DMS 273 (cell line): ENCODE data around the gene KCTD5.
"Not testable (repeated sequence)": the region's sequence is repeated elsewhere in the genome, so short reads cannot be mapped to it uniquely, and the experiment has no call there.

Source experiments
- DNase-seq: peaks from one replicate; lab custom pipeline; 2025; ENCODE audit not compliant: unreplicated experiment; lab: John Stamatoyannopoulos, UW

Gene KCTD5

GRCh38 chr16:2696601-2697250, 14.4 kb downstream of the KCTD5 start:
- DNase-seq: not testable (repeated sequence)

DNA sequence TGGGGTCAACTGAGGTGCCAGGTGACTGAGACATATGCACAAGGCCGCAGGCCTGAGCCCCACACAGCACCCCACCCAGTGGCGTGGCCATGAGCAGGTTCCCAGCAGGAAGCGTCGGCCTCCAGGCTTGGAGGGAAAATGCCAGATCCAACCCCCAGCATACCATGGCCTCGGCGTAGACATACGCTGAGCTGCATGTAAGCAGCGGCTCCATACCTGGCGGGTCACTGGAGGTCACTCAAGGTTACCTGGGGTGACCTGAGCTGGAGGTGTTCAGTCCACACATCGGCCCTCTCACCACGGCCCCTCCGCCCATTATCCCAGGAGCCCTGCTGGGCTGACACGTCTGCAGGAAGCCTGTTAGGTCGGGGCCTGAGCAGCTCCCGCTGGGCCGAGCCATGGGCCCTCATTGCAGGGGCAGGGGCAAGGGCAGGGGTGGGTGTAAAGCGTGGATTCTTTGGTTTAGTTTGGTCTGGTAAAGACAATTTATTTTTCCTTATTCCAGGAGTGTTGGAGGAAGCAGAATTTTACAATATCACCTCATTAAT, 15.2 kb downstream of the KCTD5 start:
- DNase-seq: no peak

DNA sequence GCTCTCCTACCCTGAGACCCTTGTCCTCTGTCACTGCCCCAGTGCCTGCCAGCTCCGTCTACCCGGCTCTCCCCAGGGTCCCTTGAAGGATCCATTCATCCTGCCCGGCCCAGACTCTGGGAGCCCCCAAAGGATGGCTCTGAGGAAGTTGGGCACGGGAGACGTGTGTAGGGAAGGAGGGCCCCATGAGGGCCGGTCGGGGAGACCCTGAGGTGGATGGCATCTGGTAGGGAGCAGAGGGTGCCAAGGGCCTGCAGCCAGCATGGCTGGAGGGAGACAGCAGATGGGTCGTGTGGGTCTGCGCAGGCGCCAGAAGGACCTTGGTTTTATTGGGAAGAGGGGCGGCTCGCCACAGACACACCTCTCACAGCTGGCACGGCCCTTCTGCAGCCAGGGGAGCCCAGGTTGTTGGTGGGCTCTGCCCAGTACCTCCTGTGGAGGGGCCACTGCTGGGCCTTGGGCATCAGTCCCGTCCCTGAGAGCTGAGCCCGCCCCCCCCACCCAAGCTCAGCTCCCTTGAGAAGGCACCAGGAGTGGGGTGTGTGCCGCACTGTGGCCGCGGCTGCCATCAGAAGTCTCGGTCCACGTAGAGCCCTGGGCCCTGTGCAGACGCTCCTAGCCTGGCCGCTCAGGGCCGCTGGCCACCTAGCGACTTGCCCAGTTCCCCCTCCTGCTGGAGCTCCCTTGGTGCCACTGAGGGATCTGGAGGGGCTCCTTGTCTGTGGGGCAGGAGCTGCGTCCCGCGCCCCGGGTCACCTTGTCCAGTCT, 16.0 kb downstream of the KCTD5 start:
- DNase-seq: peak; percentile 51

DNA sequence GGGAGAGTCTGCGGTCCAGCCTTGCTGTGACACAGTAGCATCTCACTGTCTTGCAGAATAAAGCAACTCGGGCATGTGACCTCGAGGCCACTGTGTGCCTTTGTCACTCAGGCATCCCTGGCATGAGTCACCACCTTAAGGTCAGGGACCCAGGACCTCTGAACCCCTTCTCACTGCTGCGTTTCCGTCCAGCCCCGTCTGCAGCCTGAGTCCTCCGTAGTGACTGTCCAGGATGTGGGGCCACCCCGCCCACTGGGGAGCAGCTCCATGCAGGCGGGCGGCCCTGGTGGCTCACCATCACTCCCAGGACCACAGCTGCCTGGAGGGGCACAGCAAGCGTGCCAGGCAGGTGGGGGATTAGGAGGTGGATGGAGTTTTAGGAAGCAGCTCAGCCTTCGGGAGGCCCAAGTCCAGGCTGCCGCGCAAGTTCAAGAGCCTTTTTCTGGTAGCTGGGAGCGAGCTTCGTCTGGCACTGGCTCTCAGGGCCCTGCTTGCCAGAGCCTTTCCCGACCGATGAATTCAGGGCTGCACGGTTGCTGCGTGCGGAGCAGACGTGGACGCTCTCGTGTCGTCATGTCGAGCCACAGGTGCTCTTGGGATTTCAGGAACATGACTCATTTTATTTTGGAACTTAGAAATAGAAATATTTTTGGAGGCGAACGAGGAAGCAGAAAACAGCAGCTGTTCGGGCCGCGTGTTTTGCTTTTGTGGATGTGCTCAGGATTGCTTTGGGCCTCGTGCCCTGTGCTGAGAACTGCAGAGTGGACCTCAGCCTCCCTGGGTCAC, 16.8 kb downstream of the KCTD5 start:
- DNase-seq: no peak

- DNase-seq: no peak
Observed at GRCh38 chr16:2699791-2700600, 17.7 kb downstream of the KCTD5 start.

DNA sequence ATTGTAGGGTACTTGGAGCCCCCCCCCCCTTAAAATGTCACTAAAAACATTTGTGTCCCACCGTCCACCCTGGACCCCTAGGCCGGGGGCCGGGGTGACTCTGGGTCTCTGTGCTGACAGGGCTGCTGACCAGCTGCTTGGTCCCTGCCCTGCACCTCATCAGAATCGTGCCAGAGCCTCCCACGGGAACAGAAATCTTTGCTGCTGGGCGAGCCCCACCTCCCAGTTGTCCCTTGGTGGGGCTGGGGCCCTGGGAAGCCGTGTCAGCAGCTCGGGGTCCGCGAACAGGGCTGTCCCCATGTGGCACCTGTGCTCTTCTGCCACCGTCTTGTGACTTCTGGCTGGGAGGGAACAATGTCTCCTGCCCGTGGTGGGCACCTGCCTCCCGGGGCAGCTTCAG, 18.5 kb downstream of the KCTD5 start:
- no peak for DNase-seq

GRCh38 chr16:2701272-2701671, 18.9 kb downstream of the KCTD5 start:
- DNase-seq: no peak

GRCh38 chr16:2701713-2702437, 19.6 kb downstream of the KCTD5 start:
- DNase-seq: no peak

DNA sequence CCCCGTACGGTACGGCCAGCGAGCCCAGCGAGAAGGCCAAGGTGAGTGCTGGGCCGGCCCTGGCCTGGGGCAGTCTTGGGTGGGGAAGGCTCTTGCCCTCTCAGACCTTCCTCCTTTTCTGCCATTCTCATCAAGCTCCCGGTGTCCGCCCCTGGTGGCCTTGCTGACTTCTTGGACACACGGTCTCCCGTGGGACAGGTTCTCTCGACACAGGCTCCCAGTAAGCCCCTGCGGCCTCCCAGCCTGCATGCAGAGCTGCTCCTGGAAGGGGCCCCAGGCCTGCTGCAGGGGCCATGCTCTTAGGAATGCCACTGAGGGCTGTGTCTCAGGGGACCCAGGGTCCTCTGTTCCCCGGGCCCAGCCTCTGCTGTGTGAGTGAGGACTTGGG, 20.1 kb downstream of the KCTD5 start:
- DNase-seq: no peak

- DNase-seq: no peak
Observed at GRCh38 chr16:2702871-2703745, 20.8 kb downstream of the KCTD5 start.

- DNase-seq: no peak
Observed at GRCh38 chr16:2704166-2704982, 22.1 kb downstream of the KCTD5 start.

GRCh38 chr16:2704983-2705275, 22.6 kb downstream of the KCTD5 start:
- no peak for DNase-seq

- DNase-seq: no peak
Observed at GRCh38 chr16:2705351-2705750, 23.0 kb downstream of the KCTD5 start.

DNA sequence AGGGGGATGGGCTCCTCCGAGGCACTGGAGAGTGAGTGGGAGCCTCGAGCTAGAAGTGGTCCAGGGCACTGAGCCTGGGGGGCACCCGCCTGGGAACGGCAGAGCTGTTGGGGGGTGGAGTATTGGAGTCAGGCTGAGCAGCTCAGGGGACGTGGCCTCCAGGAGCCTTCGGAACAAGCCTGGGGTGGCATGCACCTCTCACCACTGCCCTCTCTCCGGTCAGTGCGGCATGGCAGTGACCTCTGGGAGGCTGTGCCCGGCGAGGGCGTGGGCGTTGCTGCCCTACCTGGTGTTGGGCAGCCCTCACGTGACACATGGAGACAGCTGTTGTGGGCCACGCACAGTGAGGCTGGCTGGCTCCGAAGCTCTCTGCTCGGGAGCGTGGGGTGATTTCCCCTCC, 23.8 kb downstream of the KCTD5 start:
- no peak for DNase-seq

DNA sequence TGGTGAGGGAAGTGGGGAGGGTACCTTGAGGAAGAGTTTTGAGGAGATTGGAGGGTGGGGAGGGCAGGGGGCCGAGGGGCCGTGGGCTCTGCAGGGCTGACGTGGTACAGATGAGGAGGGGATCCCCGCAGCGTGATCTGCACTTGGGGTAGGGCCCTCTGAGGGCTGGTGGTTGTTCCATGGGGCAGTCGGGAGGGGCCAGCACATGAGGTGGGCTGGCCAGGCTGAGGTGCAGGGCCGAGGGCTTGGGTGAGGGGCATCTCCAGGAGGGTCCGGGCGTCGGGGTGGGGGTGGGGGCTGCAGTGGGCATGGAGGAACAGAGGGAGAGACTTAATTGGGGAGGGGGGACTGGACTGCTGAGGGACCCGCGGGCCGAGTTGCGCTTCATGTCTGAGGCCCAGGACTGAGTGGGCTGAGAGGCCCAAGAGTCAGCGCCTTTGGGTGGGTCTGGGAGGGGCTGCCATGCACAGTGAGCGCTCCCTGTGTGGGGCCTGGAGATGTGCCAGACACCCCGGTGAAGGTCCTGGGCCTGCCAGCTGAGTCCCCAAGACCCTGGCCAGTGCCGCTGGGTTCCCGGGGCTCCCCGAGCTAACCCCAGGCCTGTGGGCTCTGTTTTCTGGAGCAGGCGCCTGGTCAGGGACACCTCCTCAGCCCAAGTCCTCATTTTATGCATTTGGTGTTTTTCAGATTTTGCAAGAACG, 24.4 kb downstream of the KCTD5 start:
- DNase-seq: no peak

- DNase-seq: no peak
Observed at GRCh38 chr16:2707368-2708289, 25.3 kb downstream of the KCTD5 start.

- DNase-seq: no peak
Observed at GRCh38 chr16:2708290-2708639, 25.9 kb downstream of the KCTD5 start.
